H1 (cell line): ENCODE measurements around the gene MEFV. TPM values are rescaled to one million over a fixed set of nuclear protein-coding genes. Genes with fewer than 3 reads are reported as not detected.

Experiments used
- BACH1 ChIP-seq: IDR thresholded peaks from 2 replicates; pipeline ENCODE4 v1.6.1; 2012; ENCODE audit warnings: low read length, improper control_type of control experiment
- CEBPB ChIP-seq: IDR thresholded peaks from 2 replicates; pipeline ENCODE4 v1.6.1; 2012; ENCODE audit warnings: low read depth, low read length
- CHD7 ChIP-seq: fragments of 300-600 bp; sonication (generic); IDR thresholded peaks from 2 replicates; pipeline ENCODE4 v1.7.1; 2012; ENCODE audit warnings: low read length, moderate library complexity, mild to moderate bottlenecking, inconsistent platforms; ENCODE audit not compliant: insufficient replicate concordance
- E2F6 ChIP-seq: IDR thresholded peaks from 2 replicates; pipeline ENCODE4 v1.6.1; 2012; ENCODE audit warnings: inconsistent platforms
- EZH2 ChIP-seq: fragments of 200-600 bp; sonication (generic); IDR thresholded peaks from 2 replicates; pipeline ENCODE4 v1.7.1; 2012; ENCODE audit warnings: low read depth, mild to moderate bottlenecking, moderate library complexity, low read length, inconsistent platforms; ENCODE audit not compliant: severe bottlenecking
- JUND ChIP-seq: IDR thresholded peaks from 2 replicates; pipeline ENCODE4 v1.6.1; 2011; ENCODE audit warnings: mild to moderate bottlenecking, improper control_type of control experiment, low read length
- KDM5A ChIP-seq: fragments of 200-600 bp; IDR thresholded peaks from 2 replicates; pipeline ENCODE4 v1.7.1; 2012; ENCODE audit warnings: mild to moderate bottlenecking, low read length, inconsistent platforms, mixed read lengths
- NRF1 ChIP-seq: IDR thresholded peaks from 2 replicates; pipeline ENCODE4 v1.6.1; 2011; ENCODE audit warnings: mild to moderate bottlenecking, low read depth, low read length, improper control_type of control experiment
- polyA plus RNA-seq, 7 experiments: library from polyadenylated mRNA; depleted of rRNA in 3 of 7; stranded (reverse) in 5 of 7; unstranded in 2 of 7; fragments of >200 nt in 5 of 7; fragments of 200-250 nt in 2 of 7; gene quantifications; 1 replicate in 5 of 7; 2 replicates in 1 of 7; 4 replicates in 1 of 7; pipeline versions ENCODE4 v1.2.1 to v1.2.3, GENCODE V29; 2011 to 2013; ENCODE audit warnings: missing spikeins in 2 of 7, mixed read lengths in 2 of 7
- total RNA-seq: library from RNA; stranded (reverse); fragmentation: NEBNext Ultra II Directional; extraction: Animal tissue kit (Norgen Biotek cat#: 25700); gene quantifications from 2 replicates; pipeline ENCODE4 v1.2.1, GENCODE V29; 2021

MEFV gene
- total and polyA plus RNA-seq, 2 of the 8 experiments (the other 6 are each of a cell fraction or from before 2014, with no cell fraction given) = 0.03 TPM; not detected in 1

- no peak for TF ChIP-seq CHD7
- no peak for TF ChIP-seq CEBPB
- TF ChIP-seq EZH2 = no peak
- TF ChIP-seq KDM5A = no peak
- TF ChIP-seq BACH1 = no peak
- no peak for TF ChIP-seq NRF1
- TF ChIP-seq JUND = no peak
- TF ChIP-seq E2F6 = no peak
Observed at GRCh38 chr16:3276679-3277078, 20.2 kb upstream of the MEFV start (continued).
